ENCODE results near the gene DSCAM.

DSCAM gene

GRCh38 chr21:40231979-40232378 is 615.0 kb downstream of the DSCAM start:
- ChIA-PET CTCF (no interaction called here), POLR2A (no interaction called here)
- H3K27me3 ChIP-seq (replicated peaks in 2 of 5; ENCODE audit: control insufficient read depth in 4 of 5, insufficient read depth in 5 of 5, low read length in 4 of 5) = no peaks in the 10 kb centered on the region
- H3K36me3 ChIP-seq (ENCODE audit: control insufficient read depth in 4 of 4, insufficient read depth in 4 of 4, low read length in 3 of 4) = no peaks in the 10 kb centered on the region
- H3K4me1 ChIP-seq (ENCODE audit: control extremely low read depth in 1 of 4, control insufficient read depth in 4 of 4, insufficient read depth in 4 of 4, low read length in 3 of 4) = no peaks in the 10 kb centered on the region
- no peak overlapping the region for H3K4me3 ChIP-seq (ENCODE audit: control insufficient read depth in 1 of 7, extremely low read depth in 1 of 7, insufficient read depth in 4 of 7, low read depth in 2 of 7, low read length in 6 of 7)
- H3K27ac ChIP-seq (ENCODE audit: insufficient read depth in 1 of 2, low read depth in 1 of 2, low read length in 2 of 2, poor library complexity in 1 of 2, severe bottlenecking in 2 of 2) = no peak overlapping the region
- no peak for DNase-seq
- 94% methylated on average over 2 of the region's 2 CpGs for WGBS (ENCODE audit: insufficient coverage)
- no peaks in the 10 kb centered on the region for H3K9me3 ChIP-seq (ENCODE audit: control extremely low read depth in 1 of 5, control insufficient read depth in 4 of 5, insufficient read depth in 2 of 5, low read depth in 1 of 5, low read length in 4 of 5)

GRCh38 chr21:40227096-40227495 is 619.9 kb downstream of the DSCAM start:
- CTCF ChIA-PET = no interaction called here

DNA sequence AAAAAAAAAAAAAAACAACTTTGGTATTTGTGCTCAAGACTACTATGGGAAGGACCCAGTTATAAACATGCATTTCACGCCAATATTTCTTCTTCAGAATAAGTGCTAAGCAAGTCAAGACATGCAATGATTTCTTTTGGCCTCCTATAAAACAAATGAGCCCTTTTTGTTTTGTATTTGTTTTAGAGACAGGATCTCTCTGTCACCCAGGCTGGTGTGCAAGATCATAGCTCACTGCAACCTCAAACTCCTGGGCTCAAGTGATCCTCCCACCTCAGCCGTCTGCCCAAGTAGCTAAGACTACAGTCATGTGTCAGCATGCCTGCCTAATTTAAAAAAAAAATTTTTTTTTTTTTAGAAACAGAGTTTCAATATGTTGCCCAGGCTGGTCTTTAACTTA is 631.0 kb downstream of the DSCAM start:
- Histone ChIP-seq H3K36me3 (ENCODE audit: control insufficient read depth in 4 of 4, insufficient read depth in 4 of 4, low read length in 3 of 4) (no peaks in the 10 kb centered on the region), H3K4me1 (ENCODE audit: control extremely low read depth in 1 of 4, control insufficient read depth in 4 of 4, insufficient read depth in 4 of 4, low read length in 3 of 4) (no peaks in the 10 kb centered on the region), H3K27ac (ENCODE audit: insufficient read depth in 1 of 2, low read depth in 1 of 2, low read length in 2 of 2, poor library complexity in 1 of 2, severe bottlenecking in 2 of 2) (no peak overlapping the region), H3K4me3 (ENCODE audit: control insufficient read depth in 1 of 7, extremely low read depth in 1 of 7, insufficient read depth in 4 of 7, low read depth in 2 of 7, low read length in 6 of 7) (no peak overlapping the region), H3K27me3 (replicated peaks in 2 of 5; ENCODE audit: control insufficient read depth in 4 of 5, insufficient read depth in 5 of 5, low read length in 4 of 5) (no peaks in the 10 kb centered on the region), H3K9me3 (ENCODE audit: control extremely low read depth in 1 of 5, control insufficient read depth in 4 of 5, insufficient read depth in 2 of 5, low read depth in 1 of 5, low read length in 4 of 5) (peaks cover 0 to 1% (median 0%) of the 10 kb centered on the region in 5 experiments)
- ChIA-PET POLR2A (no interaction called here), CTCF (no interaction called here)
- DNase-seq = no peak
- WGBS (ENCODE audit: insufficient coverage) = no CpG with 5 or more reads among the region's 2 CpGs

More at GRCh38 chr21:40227096-40227495, 619.9 kb downstream of the DSCAM start:
- WGBS (ENCODE audit: insufficient coverage) = 93% methylated on average over 1 of the region's 1 CpG
- no peaks in the 10 kb centered on the region for H3K36me3 ChIP-seq (ENCODE audit: control insufficient read depth in 4 of 4, insufficient read depth in 4 of 4, low read length in 3 of 4)
- no peaks in the 10 kb centered on the region for H3K4me1 ChIP-seq (ENCODE audit: control extremely low read depth in 1 of 4, control insufficient read depth in 4 of 4, insufficient read depth in 4 of 4, low read length in 3 of 4)
- DNase-seq = no peak
- POLR2A ChIA-PET = no interaction called here
- no peak overlapping the region for H3K27ac ChIP-seq (ENCODE audit: insufficient read depth in 1 of 2, low read depth in 1 of 2, low read length in 2 of 2, poor library complexity in 1 of 2, severe bottlenecking in 2 of 2)
- H3K27me3 ChIP-seq (replicated peaks in 2 of 5; ENCODE audit: control insufficient read depth in 4 of 5, insufficient read depth in 5 of 5, low read length in 4 of 5) = no peaks in the 10 kb centered on the region
- no peaks in the 10 kb centered on the region for H3K9me3 ChIP-seq (ENCODE audit: control extremely low read depth in 1 of 5, control insufficient read depth in 4 of 5, insufficient read depth in 2 of 5, low read depth in 1 of 5, low read length in 4 of 5)
- H3K4me3 ChIP-seq (ENCODE audit: control insufficient read depth in 1 of 7, extremely low read depth in 1 of 7, insufficient read depth in 4 of 7, low read depth in 2 of 7, low read length in 6 of 7) = no peak overlapping the region

- no peak for DNase-seq
- 100% methylated on average over 1 of the region's 2 CpGs for WGBS (ENCODE audit: insufficient coverage)
- ChIA-PET POLR2A (no interaction called here), CTCF (no interaction called here)
- Histone ChIP-seq H3K4me1 (ENCODE audit: control extremely low read depth in 1 of 4, control insufficient read depth in 4 of 4, insufficient read depth in 4 of 4, low read length in 3 of 4) (no peaks in the 10 kb centered on the region), H3K27ac (ENCODE audit: insufficient read depth in 1 of 2, low read depth in 1 of 2, low read length in 2 of 2, poor library complexity in 1 of 2, severe bottlenecking in 2 of 2) (no peak overlapping the region), H3K36me3 (ENCODE audit: control insufficient read depth in 4 of 4, insufficient read depth in 4 of 4, low read length in 3 of 4) (no peaks in the 10 kb centered on the region), H3K27me3 (replicated peaks in 2 of 5; ENCODE audit: control insufficient read depth in 4 of 5, insufficient read depth in 5 of 5, low read length in 4 of 5) (no peaks in the 10 kb centered on the region), H3K4me3 (ENCODE audit: control insufficient read depth in 1 of 7, extremely low read depth in 1 of 7, insufficient read depth in 4 of 7, low read depth in 2 of 7, low read length in 6 of 7) (no peak overlapping the region), H3K9me3 (ENCODE audit: control extremely low read depth in 1 of 5, control insufficient read depth in 4 of 5, insufficient read depth in 2 of 5, low read depth in 1 of 5, low read length in 4 of 5) (no peaks in the 10 kb centered on the region)
These were observed 636.7 kb downstream of the DSCAM start for GRCh38 chr21:40210251-40210650.

- WGBS (ENCODE audit: insufficient coverage) = 80% methylated on average over 4 of the region's 5 CpGs
- CTCF ChIA-PET = no interaction called here
These were observed 638.0 kb downstream of the DSCAM start for GRCh38 chr21:40208948-40209345.

GRCh38 chr21:40208206-40208947 is 638.6 kb downstream of the DSCAM start:
- H3K9me3 ChIP-seq (ENCODE audit: control extremely low read depth in 1 of 5, control insufficient read depth in 4 of 5, insufficient read depth in 2 of 5, low read depth in 1 of 5, low read length in 4 of 5) = no peaks in the 10 kb centered on the region
- no peak overlapping the region for H3K27ac ChIP-seq (ENCODE audit: insufficient read depth in 1 of 2, low read depth in 1 of 2, low read length in 2 of 2, poor library complexity in 1 of 2, severe bottlenecking in 2 of 2)
- DNase-seq = no peak
- H3K36me3 ChIP-seq (ENCODE audit: control insufficient read depth in 4 of 4, insufficient read depth in 4 of 4, low read length in 3 of 4) = no peaks in the 10 kb centered on the region
- 98% methylated on average over 5 of the region's 9 CpGs for WGBS (ENCODE audit: insufficient coverage)
- no peaks in the 10 kb centered on the region for H3K4me1 ChIP-seq (ENCODE audit: control extremely low read depth in 1 of 4, control insufficient read depth in 4 of 4, insufficient read depth in 4 of 4, low read length in 3 of 4)
- POLR2A ChIA-PET = no interaction called here
- no peaks in the 10 kb centered on the region for H3K27me3 ChIP-seq (replicated peaks in 2 of 5; ENCODE audit: control insufficient read depth in 4 of 5, insufficient read depth in 5 of 5, low read length in 4 of 5)
- CTCF ChIA-PET = no interaction called here
- H3K4me3 ChIP-seq (ENCODE audit: control insufficient read depth in 1 of 7, extremely low read depth in 1 of 7, insufficient read depth in 4 of 7, low read depth in 2 of 7, low read length in 6 of 7) = no peak overlapping the region

More at GRCh38 chr21:40208948-40209345, 638.0 kb downstream of the DSCAM start:
- H3K27ac ChIP-seq (ENCODE audit: insufficient read depth in 1 of 2, low read depth in 1 of 2, low read length in 2 of 2, poor library complexity in 1 of 2, severe bottlenecking in 2 of 2) = no peak overlapping the region
- DNase-seq = no peak
- POLR2A ChIA-PET = no interaction called here
- H3K27me3 ChIP-seq (replicated peaks in 2 of 5; ENCODE audit: control insufficient read depth in 4 of 5, insufficient read depth in 5 of 5, low read length in 4 of 5) = no peaks in the 10 kb centered on the region
- no peaks in the 10 kb centered on the region for H3K9me3 ChIP-seq (ENCODE audit: control extremely low read depth in 1 of 5, control insufficient read depth in 4 of 5, insufficient read depth in 2 of 5, low read depth in 1 of 5, low read length in 4 of 5)
- no peaks in the 10 kb centered on the region for H3K4me1 ChIP-seq (ENCODE audit: control extremely low read depth in 1 of 4, control insufficient read depth in 4 of 4, insufficient read depth in 4 of 4, low read length in 3 of 4)
- no peak overlapping the region for H3K4me3 ChIP-seq (ENCODE audit: control insufficient read depth in 1 of 7, extremely low read depth in 1 of 7, insufficient read depth in 4 of 7, low read depth in 2 of 7, low read length in 6 of 7)
- no peaks in the 10 kb centered on the region for H3K36me3 ChIP-seq (ENCODE audit: control insufficient read depth in 4 of 4, insufficient read depth in 4 of 4, low read length in 3 of 4)

- H3K36me3 ChIP-seq (ENCODE audit: control insufficient read depth in 4 of 4, insufficient read depth in 4 of 4, low read length in 3 of 4) = no peaks in the 10 kb centered on the region
- H3K9me3 ChIP-seq (ENCODE audit: control extremely low read depth in 1 of 5, control insufficient read depth in 4 of 5, insufficient read depth in 2 of 5, low read depth in 1 of 5, low read length in 4 of 5) = no peaks in the 10 kb centered on the region
- H3K27ac ChIP-seq (ENCODE audit: insufficient read depth in 1 of 2, low read depth in 1 of 2, low read length in 2 of 2, poor library complexity in 1 of 2, severe bottlenecking in 2 of 2) = no peak overlapping the region
- no peaks in the 10 kb centered on the region for H3K27me3 ChIP-seq (replicated peaks in 2 of 5; ENCODE audit: control insufficient read depth in 4 of 5, insufficient read depth in 5 of 5, low read length in 4 of 5)
- WGBS (ENCODE audit: insufficient coverage) = no CpG with 5 or more reads among the region's 2 CpGs
- no peak for DNase-seq
- no peaks in the 10 kb centered on the region for H3K4me1 ChIP-seq (ENCODE audit: control extremely low read depth in 1 of 4, control insufficient read depth in 4 of 4, insufficient read depth in 4 of 4, low read length in 3 of 4)
- CTCF ChIA-PET = no interaction called here
- POLR2A ChIA-PET = no interaction called here
- H3K4me3 ChIP-seq (ENCODE audit: control insufficient read depth in 1 of 7, extremely low read depth in 1 of 7, insufficient read depth in 4 of 7, low read depth in 2 of 7, low read length in 6 of 7) = no peak overlapping the region
These were observed 646.0 kb downstream of the DSCAM start for GRCh38 chr21:40200946-40201345.

Data from common myeloid progenitor, CD34-positive (primary cell).